ENCODE measurements around the gene MAL. TPM values are rescaled to one million over a fixed set of nuclear protein-coding genes. Genes with fewer than 3 reads are reported as not detected.

Gene MAL
- total and polyA plus RNA-seq, 8 donors: 0.25 to 1.9 (median 0.81) TPM; not detected in 1

GRCh38 chr2:95055262-95055661 lies 29.8 kb downstream of the MAL start:
- intact Hi-C loops (cut with DNase I): no loop called here
- no peak for DNase-seq
- H3K36me3 ChIP-seq: no peaks in the 10 kb centered on the region
- no peak for FAIRE-seq
- ATAC-seq: no peak
- H3K9me3 ChIP-seq: no peaks in the 10 kb centered on the region
- no peaks in the 10 kb centered on the region for H3K27me3 ChIP-seq
- no peaks in the 10 kb centered on the region for H3K4me1 ChIP-seq
- no peak for TF ChIP-seq CTCF (IDR thresholded peaks at IDR 0.05)
- H3K27ac ChIP-seq: no peak overlapping the region
- H3K4me3 ChIP-seq: no peak overlapping the region
- WGBS, 2 donors: 59 to 69% methylated on average over 3 of the region's 3 CpGs

GRCh38 chr2:95056044-95056443 lies 30.5 kb downstream of the MAL start:
- FAIRE-seq (no peak), DNase-seq (no peak), ATAC-seq (no peak)
- intact Hi-C loops (cut with DNase I): no loop called here
- Histone ChIP-seq H3K4me3 (no peak overlapping the region), H3K9me3 (no peaks in the 10 kb centered on the region), H3K27me3 (no peaks in the 10 kb centered on the region), H3K27ac (no peak overlapping the region), H3K36me3 (no peaks in the 10 kb centered on the region), H3K4me1 (no peaks in the 10 kb centered on the region)
- TF ChIP-seq CTCF (IDR thresholded peaks at IDR 0.05): no peak
- WGBS, 2 donors: 65 to 67% methylated on average over 8 of the region's 8 CpGs

- no peak overlapping the region for H3K27ac ChIP-seq
- no peak overlapping the region for H3K4me3 ChIP-seq
- no peak for DNase-seq
- WGBS, 2 donors: 74 to 81% methylated on average over 15 of the region's 15 CpGs
- H3K36me3 ChIP-seq: no peaks in the 10 kb centered on the region
- H3K4me1 ChIP-seq: no peaks in the 10 kb centered on the region
- no peak for TF ChIP-seq CTCF (IDR thresholded peaks at IDR 0.05)
- H3K27me3 ChIP-seq: no peaks in the 10 kb centered on the region
- intact Hi-C loops (cut with DNase I): no loop called here
- H3K9me3 ChIP-seq: no peaks in the 10 kb centered on the region
- ATAC-seq: no peak
- FAIRE-seq: no peak
Measured at GRCh38 chr2:95056461-95057459, 31.3 kb downstream of the MAL start.

GRCh38 chr2:95057535-95058370 lies 32.2 kb downstream of the MAL start:
- 47 to 51% methylated on average over 28 of the region's 28 CpGs for WGBS, 2 donors
- Histone ChIP-seq H3K36me3 (no peaks in the 10 kb centered on the region), H3K27ac (peak overlapping the region in 1 of 4 donors; percentile 31), H3K4me1 (no peaks in the 10 kb centered on the region), H3K9me3 (no peaks in the 10 kb centered on the region), H3K27me3 (no peaks in the 10 kb centered on the region), H3K4me3 (no peak overlapping the region)
- FAIRE-seq (no peak), ATAC-seq (peak in 2 of 4 donors; percentile 45 to 61), DNase-seq (peak in 1 of 6 donors; percentile 9)
- no peak for TF ChIP-seq CTCF (IDR thresholded peaks at IDR 0.05)
- intact Hi-C loops (cut with DNase I): no loop called here
